Trophoblast cell (in vitro differentiated cells and primary cell): ENCODE measurements around the gene TCF19.

Experiments
- DNase-seq, 2 donors: peaks; one replicate each; pipeline ENCODE4 v3.0.0-alpha.2; 2016
- H2AFZ ChIP-seq: 2 replicates; pipeline ENCODE4 v1.6.1; 2013; ENCODE audit warnings: low read length, moderate library complexity, mild to moderate bottlenecking; ENCODE audit not compliant: insufficient read depth, poor library complexity
- H2AK5ac ChIP-seq: 2 replicates; pipeline ENCODE4 v1.6.1; 2013; ENCODE audit warnings: mild to moderate bottlenecking, low read length
- H2BK120ac ChIP-seq: 2 replicates; pipeline ENCODE4 v1.6.1; 2013; ENCODE audit warnings: low read length, mild to moderate bottlenecking, moderate library complexity; ENCODE audit not compliant: insufficient read depth, poor library complexity
- H2BK12ac ChIP-seq: 2 replicates; pipeline ENCODE4 v1.6.1; 2013; ENCODE audit warnings: mild to moderate bottlenecking, low read length, moderate library complexity
- H2BK5ac ChIP-seq: 2 replicates; pipeline ENCODE4 v1.6.1; 2013; ENCODE audit warnings: low read length, low read depth, moderate library complexity, mild to moderate bottlenecking; ENCODE audit not compliant: poor library complexity
- H3K14ac ChIP-seq: 2 replicates; pipeline ENCODE4 v1.6.1; 2013; ENCODE audit warnings: mild to moderate bottlenecking, low read length
- H3K18ac ChIP-seq: 2 replicates; pipeline ENCODE4 v1.6.1; 2013; ENCODE audit warnings: mild to moderate bottlenecking, low read length
- H3K23ac ChIP-seq: 2 replicates; pipeline ENCODE4 v1.6.1; 2013; ENCODE audit warnings: low read length
- H3K27ac ChIP-seq: 2 replicates; pipeline ENCODE4 v1.5.1; 2013; ENCODE audit warnings: low read depth, mild to moderate bottlenecking, inconsistent platforms, low read length, moderate library complexity
- H3K27me3 ChIP-seq: 2 replicates; pipeline ENCODE4 v1.6.1; 2013; ENCODE audit warnings: inconsistent platforms, mild to moderate bottlenecking, low read length, moderate library complexity; ENCODE audit not compliant: insufficient read depth
- H3K36me3 ChIP-seq, 2 experiments: 1 replicate in 1 of 2; 2 replicates in 1 of 2; pipeline ENCODE4 v1.6.1; 2013; ENCODE audit warnings: low read length in 2 of 2, mild to moderate bottlenecking in 2 of 2, moderate library complexity in 1 of 2; ENCODE audit not compliant: insufficient read depth in 2 of 2, control insufficient read depth in 1 of 2
- H3K4ac ChIP-seq: 2 replicates; pipeline ENCODE4 v1.6.1; 2013; ENCODE audit warnings: low read depth, mild to moderate bottlenecking, low read length, moderate library complexity
- H3K4me1 ChIP-seq, 2 experiments: 1 replicate in 1 of 2; 2 replicates in 1 of 2; pipeline ENCODE4 v1.6.1; 2013; ENCODE audit warnings: low read length in 2 of 2, mild to moderate bottlenecking in 2 of 2, moderate library complexity in 1 of 2; ENCODE audit not compliant: insufficient read depth in 2 of 2, control insufficient read depth in 1 of 2
- H3K4me2 ChIP-seq: 2 replicates; pipeline ENCODE4 v1.6.1; 2013; ENCODE audit warnings: inconsistent platforms, mild to moderate bottlenecking, low read length, moderate library complexity
- H3K4me3 ChIP-seq: 2 replicates; pipeline ENCODE4 v1.5.1; 2013; ENCODE audit warnings: mild to moderate bottlenecking, low read depth, low read length, inconsistent platforms
- H3K79me1 ChIP-seq: one replicate; pipeline ENCODE4 v1.6.1; 2013; ENCODE audit warnings: low read length
- H3K79me2 ChIP-seq: 2 replicates; pipeline ENCODE4 v1.6.1; 2013; ENCODE audit warnings: low read length, mild to moderate bottlenecking; ENCODE audit not compliant: control insufficient read depth, insufficient read depth, poor library complexity
- H3K9ac ChIP-seq: 2 replicates; pipeline ENCODE4 v1.6.1; 2013; ENCODE audit warnings: mild to moderate bottlenecking, low read length
- H3K9me3 ChIP-seq: 2 replicates; pipeline ENCODE4 v1.6.1; 2013; ENCODE audit warnings: low read depth, mild to moderate bottlenecking, control low read depth, inconsistent platforms, low read length; ENCODE audit not compliant: insufficient read depth
- H4K12ac ChIP-seq: 2 replicates; pipeline ENCODE4 v1.6.1; 2013; ENCODE audit warnings: low read depth, mild to moderate bottlenecking, low read length, moderate library complexity
- H4K8ac ChIP-seq: 2 replicates; pipeline ENCODE4 v1.6.1; 2013; ENCODE audit warnings: low read depth, mild to moderate bottlenecking, low read length, moderate library complexity
- H4K91ac ChIP-seq: one replicate; pipeline ENCODE4 v1.6.1; 2013; ENCODE audit warnings: low read depth, mild to moderate bottlenecking, low read length, moderate library complexity
- WGBS: extraction: QIAGEN DNeasy Blood & Tissue Kit; methylation state at CpG from one replicate; pipeline ENCODE4 v1.1.7; 2013; ENCODE audit warnings: missing lambda C conversion rate; ENCODE audit not compliant: insufficient read length, insufficient coverage; ENCODE audit errors: extremely low coverage; 5-methylcytosine and 5-hydroxymethylcytosine counted together

The TCF19 gene

DNA sequence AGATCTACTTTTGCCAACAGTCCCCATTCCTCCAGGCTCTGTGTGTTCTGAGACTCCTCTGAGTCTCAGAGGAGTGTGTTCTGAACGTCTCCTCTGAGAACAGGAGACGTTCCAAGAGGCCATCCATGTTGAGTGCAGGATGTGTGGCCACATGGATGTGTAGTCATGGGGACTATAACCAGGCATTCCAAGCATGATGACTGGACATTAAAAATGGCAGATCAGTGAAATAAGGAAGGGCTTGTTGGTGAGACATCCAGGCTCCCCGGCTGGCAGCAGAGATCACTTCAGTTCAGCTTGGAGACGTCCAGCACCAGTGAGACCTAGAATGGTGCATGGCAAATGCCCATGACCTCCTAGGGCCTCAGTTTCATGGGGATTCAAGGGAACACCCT is 46.4 kb downstream of the TCF19 start:
- H4K91ac ChIP-seq, result no peak overlapping the region

DNA sequence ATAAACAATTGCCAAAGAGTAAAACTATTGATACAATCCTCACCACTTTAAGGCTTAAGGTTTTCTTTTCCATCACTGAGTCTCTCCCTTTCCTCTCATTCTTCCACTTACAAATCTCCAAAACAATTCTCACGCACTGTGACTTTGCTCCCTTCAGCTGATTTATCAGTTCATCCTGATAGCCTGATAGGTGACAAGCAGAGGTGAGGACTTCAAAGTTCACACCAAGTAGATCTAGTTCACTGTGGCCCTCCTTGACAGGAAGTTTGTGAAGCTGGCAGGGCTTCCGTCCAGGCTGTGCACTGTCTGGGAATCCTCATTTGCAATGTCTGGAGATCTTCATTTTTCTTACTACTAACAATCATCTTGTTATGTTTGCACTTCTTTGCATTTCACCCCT is 47.2 kb downstream of the TCF19 start:
- Histone ChIP-seq H3K4me2 (no peak overlapping the region), H3K14ac (no peak overlapping the region), H2BK120ac (no peak overlapping the region), H2AK5ac (no peak overlapping the region), H3K79me1 (no peaks in the 10 kb centered on the region), H3K4me3 (no peak overlapping the region), H2AFZ (no peak overlapping the region), H2BK5ac (no peak overlapping the region), H3K4ac (no peak overlapping the region), H3K9ac (no peak overlapping the region), H3K23ac (no peak overlapping the region), H3K4me1 (peaks cover 2 to 7% of the 10 kb centered on the region in 2 experiments), H4K91ac (no peak overlapping the region), H3K9me3 (no peaks in the 10 kb centered on the region), H4K8ac (no peak overlapping the region), H2BK12ac (no peak overlapping the region), H3K27me3 (no peaks in the 10 kb centered on the region), H3K36me3 (no peaks in the 10 kb centered on the region), H3K79me2 (no peaks in the 10 kb centered on the region), H3K27ac (no peak overlapping the region), H4K12ac (no peak overlapping the region), H3K18ac (no peak overlapping the region)
- WGBS, result 100% methylated on average over 1 of the region's 2 CpGs
- DNase-seq, result no peak

More for the DNA sequence above, 46.4 kb downstream of the TCF19 start:
- Histone ChIP-seq H3K27me3 (no peaks in the 10 kb centered on the region), H3K4me2 (no peak overlapping the region), H3K79me1 (no peaks in the 10 kb centered on the region), H3K23ac (no peak overlapping the region), H3K4me3 (no peak overlapping the region), H2AFZ (no peak overlapping the region), H2AK5ac (no peak overlapping the region), H3K14ac (no peak overlapping the region), H2BK12ac (no peak overlapping the region), H2BK5ac (no peak overlapping the region), H4K8ac (no peak overlapping the region), H3K9ac (no peak overlapping the region), H4K12ac (no peak overlapping the region), H3K4ac (no peak overlapping the region), H2BK120ac (no peak overlapping the region), H3K18ac (no peak overlapping the region), H3K36me3 (no peaks in the 10 kb centered on the region), H3K79me2 (no peaks in the 10 kb centered on the region), H3K4me1 (peaks cover 2 to 7% of the 10 kb centered on the region in 2 experiments), H3K9me3 (no peaks in the 10 kb centered on the region), H3K27ac (no peak overlapping the region)
- no CpG with 5 or more reads among the region's 4 CpGs for WGBS
- no peak for DNase-seq

DNA sequence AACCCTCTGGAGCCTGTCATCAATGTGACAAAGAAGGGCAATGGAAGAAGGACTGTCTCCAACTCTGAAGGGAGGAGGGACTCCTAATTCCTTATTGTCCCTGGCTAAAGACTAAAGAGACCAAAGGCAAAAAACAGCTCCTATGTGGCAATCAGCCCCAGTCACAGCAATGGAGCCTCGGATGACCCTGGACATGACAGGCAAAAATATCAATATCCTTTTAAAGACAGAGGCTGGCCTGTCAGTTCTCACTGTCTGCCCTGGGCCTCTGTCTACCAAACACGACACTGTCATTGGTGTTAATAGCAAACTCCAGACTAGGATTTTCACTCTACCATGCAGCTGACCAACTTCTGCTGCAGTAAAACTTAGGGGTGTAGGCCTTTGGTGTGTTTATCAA is 50.1 kb downstream of the TCF19 start:
- Histone ChIP-seq H3K4ac (no peak overlapping the region), H3K27ac (no peak overlapping the region), H3K9me3 (no peaks in the 10 kb centered on the region), H4K12ac (no peak overlapping the region), H2AFZ (no peak overlapping the region), H4K91ac (no peak overlapping the region), H3K27me3 (no peaks in the 10 kb centered on the region), H2AK5ac (no peak overlapping the region), H3K79me1 (no peaks in the 10 kb centered on the region), H4K8ac (no peak overlapping the region), H3K18ac (no peak overlapping the region), H3K79me2 (no peaks in the 10 kb centered on the region), H2BK5ac (no peak overlapping the region), H3K4me3 (no peak overlapping the region), H3K4me2 (no peak overlapping the region), H3K9ac (peak overlapping the region; percentile 31), H3K14ac (no peak overlapping the region), H3K4me1 (peaks cover 2% of the 10 kb centered on the region in 2 experiments), H3K23ac (peak overlapping the region; percentile 13), H2BK120ac (no peak overlapping the region), H3K36me3 (no peaks in the 10 kb centered on the region), H2BK12ac (no peak overlapping the region)
- DNase-seq, result no peak
- no CpG with 5 or more reads among the region's 2 CpGs for WGBS

DNA sequence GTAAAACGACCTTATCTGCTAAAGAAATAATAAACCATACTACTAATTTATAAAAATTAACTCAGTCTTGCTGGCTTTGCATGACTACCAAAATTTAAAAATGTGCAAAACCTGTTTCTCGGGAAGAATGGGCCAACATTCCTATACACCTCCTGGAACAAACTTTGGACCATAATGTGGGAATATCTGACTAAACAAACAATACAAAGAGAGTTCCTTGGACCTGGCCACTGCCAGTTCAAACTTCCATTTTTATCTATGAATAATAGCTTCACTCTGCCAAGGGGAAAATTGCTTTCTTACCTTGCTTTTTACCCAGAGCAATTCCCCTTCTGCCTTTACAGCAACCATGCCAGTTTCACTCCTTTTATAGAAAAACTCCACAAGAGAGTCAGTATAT is 50.7 kb downstream of the TCF19 start:
- Histone ChIP-seq H3K27me3 (no peaks in the 10 kb centered on the region), H2AK5ac (no peak overlapping the region), H3K4me3 (no peak overlapping the region), H4K12ac (no peak overlapping the region), H3K4ac (no peak overlapping the region), H2BK5ac (no peak overlapping the region), H3K4me1 (no peaks in the 10 kb centered on the region), H3K36me3 (no peaks in the 10 kb centered on the region), H2BK120ac (no peak overlapping the region), H2AFZ (no peak overlapping the region), H4K91ac (no peak overlapping the region), H3K23ac (no peak overlapping the region), H3K79me2 (no peaks in the 10 kb centered on the region), H4K8ac (no peak overlapping the region), H3K14ac (no peak overlapping the region), H3K9me3 (no peaks in the 10 kb centered on the region), H3K27ac (no peak overlapping the region), H3K9ac (no peak overlapping the region), H3K18ac (no peak overlapping the region), H3K4me2 (no peak overlapping the region), H2BK12ac (no peak overlapping the region), H3K79me1 (no peaks in the 10 kb centered on the region)
- no CpG with 5 or more reads among the region's 2 CpGs for WGBS
- no peak for DNase-seq
